GM23248 (cell line): ENCODE measurements around the gene CMSS1. TPM values are rescaled to one million over a fixed set of nuclear protein-coding genes. Genes with fewer than 3 reads are reported as not detected.
"Not testable (repeated sequence)": the region's sequence is repeated elsewhere in the genome, so short reads cannot be mapped to it uniquely, and the experiment has no call there.

Experiments
- DNase-seq: peaks from one replicate; pipeline ENCODE4 v3.0.0-alpha.2; 2015
- H2AFZ ChIP-seq: fragments of 200-600 bp; sonication (generic); 2 replicates; pipeline ENCODE4 v1.6.1; 2016; ENCODE audit warnings: antibody characterized with exemption
- H3F3A ChIP-seq: fragments of 200-600 bp; sonication (generic); 2 replicates; pipeline ENCODE4 v1.6.1; 2016; ENCODE audit warnings: mild to moderate bottlenecking, antibody characterized with exemption, mixed run types; ENCODE audit not compliant: insufficient read depth
- H3K27ac ChIP-seq: fragments of 200-600 bp; sonication (generic); 2 replicates; pipeline ENCODE4 v1.5.1; 2016; ENCODE audit warnings: mild to moderate bottlenecking
- H3K27me3 ChIP-seq: fragments of 200-600 bp; sonication (generic); replicated peaks from 2 replicates; pipeline ENCODE4 v1.6.1; 2016; ENCODE audit warnings: mild to moderate bottlenecking; ENCODE audit not compliant: insufficient read depth
- H3K36me3 ChIP-seq: fragments of 200-600 bp; sonication (generic); 2 replicates; pipeline ENCODE4 v1.6.1; 2016; ENCODE audit warnings: low read depth, mild to moderate bottlenecking
- H3K4me1 ChIP-seq: fragments of 200-600 bp; sonication (generic); 2 replicates; pipeline ENCODE4 v1.6.1; 2016; ENCODE audit warnings: mild to moderate bottlenecking; ENCODE audit not compliant: insufficient read depth
- H3K4me2 ChIP-seq: fragments of 200-600 bp; sonication (generic); one replicate; pipeline ENCODE4 v1.6.1; 2016; ENCODE audit warnings: mild to moderate bottlenecking; ENCODE audit not compliant: unreplicated experiment
- H3K4me3 ChIP-seq: fragments of 200-600 bp; sonication (generic); 2 replicates; pipeline ENCODE4 v1.5.1; 2016; ENCODE audit warnings: mild to moderate bottlenecking
- H3K79me2 ChIP-seq: fragments of 200-600 bp; sonication (generic); 2 replicates; pipeline ENCODE4 v1.6.1; 2016; ENCODE audit warnings: mild to moderate bottlenecking; ENCODE audit not compliant: insufficient read depth
- H3K9ac ChIP-seq: fragments of 200-600 bp; sonication (generic); 2 replicates; pipeline ENCODE4 v1.6.1; 2016; ENCODE audit warnings: mild to moderate bottlenecking
- H3K9me2 ChIP-seq: fragments of 200-600 bp; sonication (generic); 2 replicates; pipeline ENCODE4 v1.6.1; 2016; ENCODE audit warnings: mixed run types, mild to moderate bottlenecking, moderate library complexity; ENCODE audit not compliant: insufficient read depth
- H3K9me3 ChIP-seq: fragments of 200-600 bp; sonication (generic); one replicate; pipeline ENCODE4 v1.6.1; 2017; ENCODE audit warnings: low read depth
- H4K20me1 ChIP-seq: fragments of 200-600 bp; sonication (generic); 2 replicates; pipeline ENCODE4 v1.6.0; 2016; ENCODE audit not compliant: insufficient read depth
- EZH2 ChIP-seq: fragments of 200-600 bp; sonication (generic); IDR thresholded peaks from 2 replicates; pipeline ENCODE4 v1.6.1; 2018; ENCODE audit warnings: antibody characterized with exemption, mild to moderate bottlenecking; ENCODE audit not compliant: insufficient read depth, poor library complexity, severe bottlenecking
- EZH2phosphoT487 ChIP-seq: fragments of 200-600 bp; sonication (generic); IDR thresholded peaks from 2 replicates; pipeline ENCODE4 v1.6.1; 2018; ENCODE audit warnings: antibody characterized with exemption, moderate library complexity, mild to moderate bottlenecking, low read depth; ENCODE audit not compliant: insufficient read depth
- WGBS, 2 experiments: methylation state at CpG; one replicate each; pipeline ENCODE4 v1.1.6; 2015 to 2017; ENCODE audit warnings: low lambda C conversion rate in 2 of 2, low coverage in 1 of 2; ENCODE audit errors: missing lambda C conversion rate in 2 of 2; 5-methylcytosine and 5-hydroxymethylcytosine counted together
- in situ Hi-C: fragments of 300-500 bp; cut with MboI; formaldehyde crosslinking; loops from 2 replicates; pipeline ENCODE4 v1.15.0; 2020
- microRNA-seq: library from miRNA; unstranded; fragments of <30 nt; microRNA quantifications from one replicate; pipeline ENCODE4, GENCODE V29; 2016; ENCODE audit warnings: borderline number of aligned reads
- polyA plus RNA-seq: library from polyadenylated mRNA; unstranded; fragments of >200 nt; fragmentation: Nextera tagmentation; extraction: Ambion mirVana; gene quantifications from 2 replicates; pipeline ENCODE4 v1.2.1, GENCODE V29; 2016
- small RNA-seq: library from RNA; depleted of rRNA; stranded (forward); fragments of <200 nt; gene quantifications from one replicate; pipeline ENCODE3, GENCODE V24; 2014; ENCODE audit warnings: low read depth, low replicate concordance
- total RNA-seq: library from RNA; depleted of rRNA; stranded (reverse); fragments of >200 nt; shearing (Covaris generic); gene quantifications from 2 replicates; pipeline ENCODE4 v1.2.3, GENCODE V29; 2014; rRNA removed

The CMSS1 gene
- total and polyA plus RNA-seq, 2 experiments from 2014 or later = 17.2 to 26.6 TPM

DNA sequence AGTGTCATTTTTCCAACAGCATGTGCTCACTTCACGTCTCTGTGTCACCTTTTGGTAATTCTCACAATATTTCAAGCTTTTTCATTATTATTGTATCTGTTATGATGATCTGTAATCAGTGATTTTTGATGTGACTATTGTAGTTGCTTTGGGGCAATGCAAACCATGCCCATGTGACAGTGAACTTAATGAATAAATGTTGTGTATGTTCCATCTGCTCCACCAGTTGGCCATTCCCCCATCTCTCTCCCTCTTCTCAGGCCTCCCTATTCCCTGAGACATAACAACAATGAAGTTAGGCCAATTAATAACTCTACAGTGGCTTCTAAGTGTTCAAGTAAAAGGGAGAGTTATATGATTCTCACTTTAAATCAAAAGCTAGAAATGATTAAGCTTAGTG lies 410.6 kb downstream of the CMSS1 start:
- 95 to 100% methylated on average over 1 of the region's 1 CpG for WGBS, 2 experiments
- Histone ChIP-seq H3F3A (0 out of 2 replicates have a peak, but pooled peaks cover 5% of the 10 kb centered on the region), H3K9me3 (no peaks in the 10 kb centered on the region), H3K79me2 (no peaks in the 10 kb centered on the region), H3K27ac (no peak overlapping the region), H3K9ac (no peak overlapping the region), H4K20me1 (no peaks in the 10 kb centered on the region), H3K4me3 (no peak overlapping the region), H2AFZ (no peak overlapping the region), H3K4me2 (no peak overlapping the region), H3K9me2 (no peaks in the 10 kb centered on the region), H3K27me3 (no peaks in the 10 kb centered on the region), H3K36me3 (no peaks in the 10 kb centered on the region), H3K4me1 (peaks cover 22% of the 10 kb centered on the region)
- DNase-seq = no peak
- TF ChIP-seq EZH2phosphoT487 = no peak
- TF ChIP-seq EZH2 = no peak
- in situ Hi-C loops = no loop called here

DNA sequence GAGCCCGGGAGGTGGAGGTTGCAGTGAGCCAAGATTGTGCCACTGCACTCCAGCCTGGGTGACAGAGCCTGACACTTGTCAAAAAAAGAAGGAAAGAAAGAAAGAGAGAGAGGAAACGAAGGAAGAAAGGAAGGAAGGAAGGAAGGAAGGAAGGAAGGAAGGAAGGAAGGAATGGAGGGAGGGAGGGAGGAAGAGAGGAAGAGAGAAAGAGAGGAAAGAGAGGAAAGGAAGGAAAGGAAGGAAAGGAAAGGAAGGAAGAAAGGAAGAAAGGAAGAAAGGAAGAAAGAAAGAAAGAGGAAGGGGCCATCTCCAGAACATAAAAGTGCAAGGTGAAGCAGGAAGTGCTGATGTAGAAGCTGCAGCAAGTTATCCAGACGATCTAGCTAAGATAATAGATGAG lies 411.5 kb downstream of the CMSS1 start:
- H2AFZ ChIP-seq, H3K36me3 ChIP-seq, H3K4me3 ChIP-seq, H4K20me1 ChIP-seq, in situ Hi-C loops, H3K9me3 ChIP-seq, DNase-seq, H3K4me2 ChIP-seq, H3K9me2 ChIP-seq, H3K79me2 ChIP-seq, H3K27ac ChIP-seq, H3K27me3 ChIP-seq, H3F3A ChIP-seq, H3K9ac ChIP-seq: not testable (repeated sequence)
- peaks cover 22% of the 10 kb centered on the region for H3K4me1 ChIP-seq
- WGBS, 2 experiments = 90 to 100% methylated on average over 2 to 3 of the region's 3 CpGs

DNA sequence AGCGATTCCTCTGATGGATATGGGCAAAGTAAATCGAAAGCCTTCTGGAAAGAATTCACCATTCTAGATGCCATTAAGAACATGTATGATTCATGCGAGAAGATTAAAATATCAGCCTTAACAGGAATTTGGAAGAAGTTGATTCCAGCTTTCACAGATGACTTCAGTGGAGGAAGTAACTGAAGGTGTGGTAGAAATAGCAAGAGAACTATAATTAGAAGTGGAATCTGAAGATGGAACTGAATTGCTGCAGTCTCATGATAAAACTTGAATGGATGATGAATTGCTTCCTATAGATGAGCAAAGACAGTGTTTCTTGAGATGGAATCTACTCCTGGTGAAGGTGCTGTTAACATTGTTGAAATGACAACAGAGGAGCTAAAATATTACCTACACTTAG lies 413.0 kb downstream of the CMSS1 start:
- peaks cover 22% of the 10 kb centered on the region for H3K4me1 ChIP-seq
- TF ChIP-seq EZH2 (no peak), EZH2phosphoT487 (no peak)
- H3K27me3 ChIP-seq = no peaks in the 10 kb centered on the region
- in situ Hi-C loops = no loop called here
- no peaks in the 10 kb centered on the region for H3K79me2 ChIP-seq
- no peaks in the 10 kb centered on the region for H4K20me1 ChIP-seq
- WGBS, 2 experiments = 96 to 98% methylated on average over 3 of the region's 3 CpGs
- 0 out of 2 replicates have a peak, but pooled peaks cover 5% of the 10 kb centered on the region for H3F3A ChIP-seq
- no peak overlapping the region for H3K4me2 ChIP-seq
- no peaks in the 10 kb centered on the region for H3K36me3 ChIP-seq
- H3K9me3 ChIP-seq = no peaks in the 10 kb centered on the region
- H2AFZ ChIP-seq = no peak overlapping the region
- H3K4me3 ChIP-seq = no peak overlapping the region
- no peak overlapping the region for H3K9ac ChIP-seq
- no peaks in the 10 kb centered on the region for H3K9me2 ChIP-seq
- H3K27ac ChIP-seq = no peak overlapping the region
- DNase-seq = no peak

Small RNA genes within 50 kb of the gene (microRNA-seq; reads per million reads assigned to microRNA genes)
- not detected for gene MIR3921

Small RNA genes within 50 kb of the gene (small RNA-seq; reads per million reads assigned to genes)
- gene MIR3921 = not detected

Other genes with a start within 250 kb of the CMSS1 start
- gene COL8A1, start 179.3 kb upstream of the CMSS1 start, total RNA-seq = 157 and 189 TPM in 2 replicates
- 164 TPM in 2 replicates for gene COL8A1, start 179.3 kb upstream of the CMSS1 start, polyA plus RNA-seq